ENCODE results near the gene ARL8A.

- TF ChIP-seq, protein P1, sequence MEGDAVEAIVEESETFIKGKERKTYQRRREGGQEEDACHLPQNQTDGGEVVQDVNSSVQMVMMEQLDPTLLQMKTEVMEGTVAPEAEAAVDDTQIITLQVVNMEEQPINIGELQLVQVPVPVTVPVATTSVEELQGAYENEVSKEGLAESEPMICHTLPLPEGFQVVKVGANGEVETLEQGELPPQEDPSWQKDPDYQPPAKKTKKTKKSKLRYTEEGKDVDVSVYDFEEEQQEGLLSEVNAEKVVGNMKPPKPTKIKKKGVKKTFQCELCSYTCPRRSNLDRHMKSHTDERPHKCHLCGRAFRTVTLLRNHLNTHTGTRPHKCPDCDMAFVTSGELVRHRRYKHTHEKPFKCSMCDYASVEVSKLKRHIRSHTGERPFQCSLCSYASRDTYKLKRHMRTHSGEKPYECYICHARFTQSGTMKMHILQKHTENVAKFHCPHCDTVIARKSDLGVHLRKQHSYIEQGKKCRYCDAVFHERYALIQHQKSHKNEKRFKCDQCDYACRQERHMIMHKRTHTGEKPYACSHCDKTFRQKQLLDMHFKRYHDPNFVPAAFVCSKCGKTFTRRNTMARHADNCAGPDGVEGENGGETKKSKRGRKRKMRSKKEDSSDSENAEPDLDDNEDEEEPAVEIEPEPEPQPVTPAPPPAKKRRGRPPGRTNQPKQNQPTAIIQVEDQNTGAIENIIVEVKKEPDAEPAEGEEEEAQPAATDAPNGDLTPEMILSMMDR (IDR thresholded peaks at IDR 0.05) = no peak
- TF ChIP-seq POLR2A (IDR thresholded peaks at IDR 0.05) = no peak
Observed at GRCh38 chr1:202173993-202174392, 29.5 kb upstream of the ARL8A start.

All from right lobe of liver (tissue), 4 donors.